Measurements from ENCODE around the gene LIN28A.

The LIN28A gene

GRCh38 chr1:26388791-26389445, 21.7 kb upstream of the LIN28A start:
- no peak for DNase-seq

GRCh38 chr1:26389604-26390247, 20.9 kb upstream of the LIN28A start:
- no peak for DNase-seq

- peak in 5 of 6 experiments; percentile 4 to 39 (median 19) for DNase-seq
These were observed 19.2 kb upstream of the LIN28A start for GRCh38 chr1:26391450-26391849.

DNA sequence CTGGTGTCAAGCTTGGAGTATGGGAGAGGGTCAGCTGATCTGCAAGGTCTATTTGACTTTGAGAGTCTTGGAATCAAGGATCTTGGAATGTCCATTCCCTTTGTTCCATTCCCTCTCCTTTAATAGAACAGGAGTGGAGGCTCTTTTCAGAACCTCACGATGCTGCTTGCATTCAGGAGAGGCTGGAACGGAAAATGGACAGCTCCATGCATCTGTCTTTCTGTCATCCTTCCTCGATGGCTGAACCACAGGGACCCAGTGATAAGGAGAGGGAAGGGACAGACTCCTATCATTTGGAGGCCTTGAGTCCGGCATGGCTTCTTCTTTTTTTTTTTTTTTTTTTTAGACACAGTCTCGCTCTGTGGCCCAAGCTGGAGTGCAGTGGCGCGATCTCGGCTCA, 14.9 kb upstream of the LIN28A start:
- no peak for DNase-seq

- DNase-seq = no peak
These were observed 11.6 kb upstream of the LIN28A start for GRCh38 chr1:26399034-26399433.

GRCh38 chr1:26401891-26402290, 8.7 kb upstream of the LIN28A start:
- no peak for DNase-seq

DNA sequence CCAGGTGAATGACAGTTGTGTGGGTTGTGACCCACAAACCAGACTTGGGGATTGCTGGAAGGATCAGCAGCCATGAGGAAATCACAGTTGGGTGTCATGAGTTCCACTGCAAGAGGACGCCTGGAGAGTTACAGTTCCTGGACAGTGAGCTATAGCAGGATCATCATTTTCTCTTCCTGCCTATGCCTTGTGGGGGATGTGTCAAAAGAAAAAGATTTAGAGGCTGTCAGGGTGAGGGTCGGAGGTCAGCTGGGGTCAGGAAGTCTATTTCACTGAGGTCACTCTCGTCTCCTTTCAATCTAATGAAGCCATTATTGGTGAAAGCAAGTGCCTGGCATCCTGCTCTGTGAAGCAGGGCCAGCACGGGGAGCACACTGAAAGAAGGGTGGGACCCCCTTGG, 7.0 kb upstream of the LIN28A start:
- no peak for DNase-seq

GRCh38 chr1:26404641-26405040, 6.0 kb upstream of the LIN28A start:
- no peak for DNase-seq

GRCh38 chr1:26405281-26405915, 5.2 kb upstream of the LIN28A start:
- DNase-seq = no peak

- peak; percentile 53 to 89 (median 76) for DNase-seq
These were observed 2.0 kb upstream of the LIN28A start for GRCh38 chr1:26408604-26409003.

GRCh38 chr1:26409191-26409807, 1.3 kb upstream of the LIN28A start:
- DNase-seq = peak in 2 of 6 experiments; percentile 20 to 48

GRCh38 chr1:26411624-26412074, 1.0 kb downstream of the LIN28A start:
- DNase-seq = no peak

GRCh38 chr1:26412180-26412840, 1.7 kb downstream of the LIN28A start:
- DNase-seq = no peak

GRCh38 chr1:26413031-26413430, 2.4 kb downstream of the LIN28A start:
- DNase-seq = no peak

DNA sequence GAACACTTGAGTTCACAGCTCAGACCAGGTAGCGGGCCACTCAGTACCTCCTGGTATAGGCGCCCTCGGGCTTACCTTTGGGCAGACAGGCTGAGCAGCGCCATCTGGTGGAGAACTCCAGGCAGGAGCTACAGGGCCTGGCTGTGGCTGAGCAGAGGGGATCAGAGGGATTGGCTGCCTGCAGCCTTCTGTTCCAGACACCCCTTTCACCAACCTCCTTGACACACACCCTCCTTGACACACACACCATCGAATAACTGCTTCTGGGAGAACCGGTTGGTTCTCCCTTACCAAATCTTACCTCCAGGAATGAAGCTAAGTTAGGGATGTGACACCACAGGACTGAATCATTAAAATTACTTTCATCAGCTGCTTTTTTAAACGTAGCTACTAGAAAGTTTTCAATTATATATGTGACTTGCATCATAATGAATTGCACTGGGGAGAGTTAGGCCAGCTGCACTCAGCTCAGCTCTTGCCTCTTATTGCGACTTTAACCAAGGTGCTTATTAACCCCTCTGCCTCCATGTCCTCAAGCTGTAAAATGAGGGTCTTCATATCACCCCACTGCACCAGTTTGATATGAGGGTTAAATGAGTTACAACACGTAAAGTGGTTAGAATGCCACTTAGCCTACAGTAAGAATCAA, 6.6 kb downstream of the LIN28A start:
- peak; percentile 57 to 83 (median 74) for DNase-seq

GRCh38 chr1:26418865-26419349, 8.3 kb downstream of the LIN28A start:
- DNase-seq = no peak

GRCh38 chr1:26419494-26419893, 8.9 kb downstream of the LIN28A start:
- no peak for DNase-seq

DNA sequence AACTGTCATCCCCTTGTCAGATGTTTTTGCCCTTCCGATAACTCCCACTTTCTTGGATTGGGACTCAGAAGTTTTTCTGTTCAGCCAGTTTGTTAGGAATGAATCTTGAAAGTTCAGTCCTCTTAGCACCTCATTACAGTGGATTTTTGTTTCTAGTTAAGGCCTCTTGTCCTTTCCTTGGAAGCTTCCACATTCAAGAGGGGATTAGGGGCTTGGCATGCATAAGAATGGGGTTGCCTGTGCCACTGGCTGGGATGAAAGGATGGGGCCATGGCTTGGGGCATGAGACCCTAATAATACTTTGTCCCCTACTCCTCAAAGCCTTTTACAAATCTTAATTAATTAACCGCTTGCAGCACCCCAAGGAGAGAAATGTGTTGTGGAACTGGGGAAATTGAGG, 19.1 kb downstream of the LIN28A start:
- DNase-seq = no peak

DNA sequence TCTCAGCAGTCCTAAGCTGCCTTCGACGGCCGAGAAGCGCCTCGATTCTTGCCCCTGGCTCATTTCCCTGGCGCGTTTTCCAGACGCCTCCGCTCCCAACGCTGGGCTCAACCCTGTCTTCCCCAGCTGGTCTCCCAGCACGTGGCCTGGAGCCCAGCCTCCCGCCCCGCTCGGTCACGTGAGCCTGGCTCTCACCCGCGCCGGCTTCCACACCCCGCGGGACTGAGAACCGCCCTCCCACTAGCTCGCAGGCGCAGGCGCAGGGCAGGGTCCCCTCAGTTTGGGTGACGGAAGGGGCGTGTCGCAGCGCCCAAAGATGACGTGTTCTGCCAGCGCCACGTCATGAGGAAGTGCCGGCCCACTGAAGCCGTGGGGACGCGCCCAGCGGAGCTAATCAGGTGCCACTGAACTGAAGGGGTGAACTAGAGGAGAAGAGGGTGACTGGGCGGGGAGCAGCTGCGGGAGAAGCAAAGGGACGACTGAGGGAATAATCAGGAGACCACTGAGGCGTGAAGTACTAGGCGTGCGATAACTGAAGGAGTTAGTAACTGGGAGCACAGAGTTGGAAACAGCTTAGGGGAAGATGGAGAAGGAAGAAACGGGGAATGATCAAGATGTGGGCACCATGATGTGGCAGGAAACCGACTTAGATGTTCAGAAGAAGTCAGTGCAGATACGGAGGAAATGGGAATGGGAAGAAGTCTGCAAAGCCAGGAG, 21.5 kb downstream of the LIN28A start, which contains the start of gene DHDDS:
Gene DHDDS, plus strand, starts transcription at position 343 of the 717 bp plus-strand sequence. CDS start 625 bp downstream, outside the sequence.
- peak; percentile 95 to 98 (median 96) for DNase-seq

DNA sequence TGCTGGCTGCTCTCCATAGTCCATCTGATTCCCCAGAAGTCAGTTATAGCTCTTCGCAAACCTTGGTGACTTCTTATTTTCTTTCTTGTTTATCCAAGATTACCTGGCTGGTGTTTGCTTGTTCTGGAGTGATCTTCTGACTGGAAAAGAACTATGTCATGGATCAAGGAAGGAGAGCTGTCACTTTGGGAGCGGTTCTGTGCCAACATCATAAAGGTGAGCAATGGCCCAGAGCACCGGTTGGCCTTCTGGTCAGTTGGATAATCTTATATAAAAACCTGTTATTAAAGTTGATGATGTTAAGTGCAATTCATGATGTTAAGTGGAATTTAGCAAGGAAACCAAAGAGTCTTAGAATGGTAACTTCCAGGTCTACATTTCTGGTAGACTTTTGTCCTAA, 22.2 kb downstream of the LIN28A start:
- DNase-seq = no peak

DNA sequence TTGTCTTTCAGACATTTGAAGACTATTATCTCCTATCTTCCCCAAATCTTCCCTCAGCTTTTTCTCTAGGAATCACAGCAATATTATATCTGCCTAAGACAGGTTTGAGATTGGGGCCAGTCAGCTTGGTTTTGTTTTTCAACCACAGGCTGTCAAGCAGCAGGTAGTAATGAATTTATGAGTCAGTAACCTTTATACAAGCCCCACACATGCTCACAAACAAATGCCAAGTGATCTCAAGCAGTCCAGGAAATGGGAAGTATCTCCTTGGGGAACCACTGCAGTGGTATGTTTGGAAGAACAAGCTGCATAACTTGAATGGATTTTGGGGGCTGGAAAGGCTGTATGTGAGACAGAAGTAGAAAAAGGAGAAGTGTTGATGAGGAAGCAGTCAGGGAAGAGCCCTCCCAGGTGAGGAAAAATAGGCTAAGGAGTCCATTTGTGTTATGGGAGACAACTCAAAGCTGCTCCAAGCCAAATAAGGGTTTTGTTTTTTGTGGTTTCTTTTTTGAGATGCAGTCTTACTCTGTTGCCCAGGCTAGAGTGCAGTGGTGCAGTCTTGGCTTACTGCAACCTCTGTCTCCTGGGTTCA, 23.6 kb downstream of the LIN28A start:
- no peak for DNase-seq
